ENCODE measurements around the gene LTA.
"Not testable (repeated sequence)": the region's sequence is repeated elsewhere in the genome, so short reads cannot be mapped to it uniquely, and the experiment has no call there.

The LTA gene

GRCh38 chr6:31548544-31548873 is 23.6 kb upstream of the LTA start:
- DNase-seq (ENCODE audit: low read depth in 1 of 2, low spot score in 1 of 2), result no peak
- TF ChIP-seq GABPA (IDR thresholded peaks at IDR 0.05; ENCODE audit: low read depth) (no peak), POLR2AphosphoS5 (IDR thresholded peaks at IDR 0.05; ENCODE audit: low read depth) (no peak), SPI1 (IDR thresholded peaks at IDR 0.05; ENCODE audit: borderline replicate concordance, low read depth) (no peak), REST (IDR thresholded peaks at IDR 0.05; ENCODE audit: insufficient replicate concordance, low read depth) (no peak), CTCF (IDR thresholded peaks at IDR 0.05; ENCODE audit: insufficient read depth, low read length) (no peak)
- peak overlapping the region; percentile 51 for H3K27ac ChIP-seq (replicated peaks)
- H3K4me3 ChIP-seq (replicated peaks; ENCODE audit: insufficient read depth, low read length), result no peak overlapping the region; the same call in 1 of the 2 replicates
- H3K27me3 ChIP-seq (ENCODE audit: insufficient read depth, poor library complexity, severe bottlenecking), result no peaks in the 10 kb centered on the region

GRCh38 chr6:31551371-31551770 is 20.7 kb upstream of the LTA start:
- not testable (repeated sequence) for H3K27me3 ChIP-seq (ENCODE audit: insufficient read depth, poor library complexity, severe bottlenecking); H3K4me3 ChIP-seq (replicated peaks; ENCODE audit: insufficient read depth, low read length)
- peak overlapping the region; percentile 12 for H3K27ac ChIP-seq (replicated peaks)
- TF ChIP-seq SPI1 (IDR thresholded peaks at IDR 0.05; ENCODE audit: borderline replicate concordance, low read depth) (peak; percentile 20; the same call in 1 of the 2 replicates), CTCF (IDR thresholded peaks at IDR 0.05; ENCODE audit: insufficient read depth, low read length) (peak; percentile 55)
- DNase-seq (ENCODE audit: low read depth in 1 of 2, low spot score in 1 of 2), result peak; percentile 72 to 92

- TF ChIP-seq SPI1 (IDR thresholded peaks at IDR 0.05; ENCODE audit: borderline replicate concordance, low read depth) (no peak), GABPA (IDR thresholded peaks at IDR 0.05; ENCODE audit: low read depth) (no peak), REST (IDR thresholded peaks at IDR 0.05; ENCODE audit: insufficient replicate concordance, low read depth) (no peak), CTCF (IDR thresholded peaks at IDR 0.05; ENCODE audit: insufficient read depth, low read length) (no peak), POLR2AphosphoS5 (IDR thresholded peaks at IDR 0.05; ENCODE audit: low read depth) (no peak)
- no peak for DNase-seq (ENCODE audit: low read depth in 1 of 2, low spot score in 1 of 2)
- no peak overlapping the region for H3K4me3 ChIP-seq (replicated peaks; ENCODE audit: insufficient read depth, low read length)
- H3K27me3 ChIP-seq (ENCODE audit: insufficient read depth, poor library complexity, severe bottlenecking), result no peaks in the 10 kb centered on the region
- H3K27ac ChIP-seq (replicated peaks), result no peak overlapping the region
Observed at GRCh38 chr6:31556307-31556706, 15.8 kb upstream of the LTA start.

Data from HL-60 (cell line).